Raji (cell line): ENCODE measurements around the gene ADAM20.

ENCODE experiments used
- POLR2A ChIP-seq: IDR thresholded peaks from 2 replicates; pipeline ENCODE4 v1.6.1; 2011; ENCODE audit warnings: low read depth, low read length, control low read depth; ENCODE audit not compliant: insufficient read depth

Gene ADAM20

GRCh38 chr14:70534904-70535303 is at the start of gene ADAM20:
TSS of gene ADAM20 (minus strand) at chr14:70535004. CDS start at chr14:70524757, 10,247 bp downstream.
- no peak for TF ChIP-seq POLR2A

- TF ChIP-seq POLR2A: no peak
Measured at GRCh38 chr14:70576891-70577290, 42.1 kb upstream of the ADAM20 start.

- no peak for TF ChIP-seq POLR2A
Measured at GRCh38 chr14:70573050-70573449, 38.2 kb upstream of the ADAM20 start.

- no peak for TF ChIP-seq POLR2A
Measured at GRCh38 chr14:70571139-70571538, 36.3 kb upstream of the ADAM20 start.

- no peak for TF ChIP-seq POLR2A
Measured at GRCh38 chr14:70567791-70568190, 33.0 kb upstream of the ADAM20 start.

GRCh38 chr14:70563869-70564268 is 29.1 kb upstream of the ADAM20 start:
- TF ChIP-seq POLR2A: no peak

- TF ChIP-seq POLR2A: no peak
Measured at GRCh38 chr14:70563417-70563816, 28.6 kb upstream of the ADAM20 start.

- TF ChIP-seq POLR2A: no peak
Measured at GRCh38 chr14:70558356-70558755, 23.6 kb upstream of the ADAM20 start.

- TF ChIP-seq POLR2A: no peak
Measured at GRCh38 chr14:70555890-70556289, 21.1 kb upstream of the ADAM20 start.

GRCh38 chr14:70538087-70538486 is 3.3 kb upstream of the ADAM20 start:
- no peak for TF ChIP-seq POLR2A

GRCh38 chr14:70536830-70537229 is 2.0 kb upstream of the ADAM20 start:
- TF ChIP-seq POLR2A: no peak

GRCh38 chr14:70530417-70530816 is 4.4 kb downstream of the ADAM20 start:
- TF ChIP-seq POLR2A: no peak

GRCh38 chr14:70527501-70528105 is 7.2 kb downstream of the ADAM20 start:
- no peak for TF ChIP-seq POLR2A

- no peak for TF ChIP-seq POLR2A
Measured at GRCh38 chr14:70525691-70526090, 9.1 kb downstream of the ADAM20 start.

- no peak for TF ChIP-seq POLR2A
Measured at GRCh38 chr14:70515811-70516210, 19.0 kb downstream of the ADAM20 start.

- no peak for TF ChIP-seq POLR2A
Measured at GRCh38 chr14:70514168-70515069, 20.4 kb downstream of the ADAM20 start.
